ENCODE measurements around the gene GRAMD2B.
A peak's percentile ranks its signal among the peaks of the same experiment; 100 is the strongest.

GRAMD2B gene

DNA sequence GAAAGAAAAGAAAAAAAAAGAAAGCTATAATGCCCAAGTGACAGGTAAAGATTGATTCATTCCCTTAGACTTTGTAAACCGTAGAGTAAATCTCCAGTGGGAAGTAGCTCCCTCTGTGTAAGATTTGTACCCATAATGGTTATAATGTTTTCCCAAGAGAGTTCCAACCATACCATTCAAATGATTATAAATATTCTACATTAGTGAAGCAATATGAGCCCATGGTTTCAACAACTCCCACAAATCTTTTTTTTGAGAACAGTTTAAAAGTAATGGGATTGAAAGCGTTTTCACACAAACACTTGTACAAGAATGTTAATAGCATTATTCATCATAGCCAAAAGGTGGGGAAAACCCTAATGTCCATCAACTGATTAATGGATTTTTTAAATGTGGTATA lies 58.0 kb downstream of the GRAMD2B start:
- DNase-seq = peak; percentile 71

DNA sequence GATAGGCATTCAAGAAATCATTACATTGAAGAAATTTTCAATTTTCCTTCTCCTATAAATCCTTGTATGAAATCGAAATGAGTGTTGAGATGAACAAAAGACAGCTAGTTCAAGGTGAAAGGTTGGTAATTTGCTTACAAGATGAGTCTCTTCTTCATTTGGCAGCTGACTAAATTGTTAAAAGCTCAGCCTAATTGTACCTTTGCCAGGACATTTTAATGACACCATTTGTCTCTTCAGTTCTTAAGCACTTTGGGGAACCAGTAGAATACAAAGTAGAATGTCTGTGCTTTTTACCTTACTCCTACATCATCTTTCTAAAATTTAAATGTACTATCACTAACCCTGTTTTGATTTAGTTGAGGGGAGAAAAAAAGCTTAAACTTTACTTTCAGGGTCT lies 59.4 kb downstream of the GRAMD2B start:
- DNase-seq = no peak

DNA sequence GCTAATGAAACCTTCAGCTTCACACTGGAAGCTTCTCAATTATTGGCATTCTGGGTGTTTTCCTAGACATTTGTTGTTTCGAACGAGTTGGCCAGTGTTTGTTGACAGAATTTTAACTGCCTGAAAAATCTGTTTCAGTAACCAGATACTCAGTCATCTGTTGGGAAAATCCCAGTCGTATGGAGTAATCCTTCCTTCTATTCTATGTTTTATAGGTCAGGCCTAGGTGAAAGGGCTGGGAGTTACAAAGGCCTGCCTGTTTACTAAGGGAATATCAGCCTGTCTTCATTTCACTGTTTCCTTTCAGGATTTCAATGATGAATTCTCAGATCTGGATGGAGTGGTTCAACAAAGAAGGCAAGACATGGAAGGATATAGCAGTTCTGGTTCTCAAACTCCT lies 59.9 kb downstream of the GRAMD2B start:
- DNase-seq = no peak

DNA sequence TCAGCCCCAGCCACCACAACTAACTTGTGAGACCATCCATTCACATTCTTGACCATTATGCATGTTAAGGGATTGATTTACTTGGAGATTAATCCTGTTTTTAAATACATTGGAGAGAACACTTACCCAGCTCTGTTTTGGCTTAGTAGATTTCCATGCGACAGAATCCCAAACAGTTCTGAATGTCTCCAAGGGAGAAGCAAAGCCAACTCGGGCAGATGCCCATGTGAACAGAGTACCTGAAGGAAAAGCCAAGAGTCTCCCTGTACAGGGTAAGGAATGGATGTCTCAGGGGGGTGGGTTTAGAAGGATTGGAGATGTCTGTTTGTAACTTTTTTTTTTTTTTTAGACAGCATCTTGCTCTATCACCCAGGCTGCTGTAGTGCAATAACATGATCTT lies 61.0 kb downstream of the GRAMD2B start:
- DNase-seq = no peak

- no peak for DNase-seq
These were observed 63.1 kb downstream of the GRAMD2B start for GRCh38 chr5:126486332-126486731.

- no peak for DNase-seq
These were observed 64.4 kb downstream of the GRAMD2B start for GRCh38 chr5:126487596-126487995.

GRCh38 chr5:126488443-126489065 lies 65.3 kb downstream of the GRAMD2B start:
- no peak for DNase-seq

GRCh38 chr5:126490167-126490940 lies 67.1 kb downstream of the GRAMD2B start:
- DNase-seq = peak; percentile 88

GRCh38 chr5:126492939-126493338 lies 69.7 kb downstream of the GRAMD2B start:
- DNase-seq = no peak

DNA sequence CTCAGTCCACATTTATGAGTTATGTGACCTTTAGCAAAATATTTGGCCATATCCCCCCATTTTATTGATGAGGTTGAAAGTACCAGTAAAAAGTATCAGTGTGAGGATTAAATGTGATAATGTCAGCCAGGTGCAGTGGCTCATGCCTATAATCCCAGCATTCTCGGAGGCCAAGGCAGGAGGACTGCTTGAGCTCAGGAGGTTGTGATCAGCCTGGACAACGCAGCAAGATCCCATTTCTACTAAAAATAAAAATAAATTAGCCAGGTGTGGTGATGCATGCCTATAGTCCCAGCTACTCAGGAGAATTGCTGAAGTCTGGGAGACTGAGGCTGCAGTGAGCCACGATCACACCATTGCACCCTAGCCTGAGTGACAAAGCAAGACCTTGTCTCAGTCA lies 71.2 kb downstream of the GRAMD2B start:
- DNase-seq = no peak

DNA sequence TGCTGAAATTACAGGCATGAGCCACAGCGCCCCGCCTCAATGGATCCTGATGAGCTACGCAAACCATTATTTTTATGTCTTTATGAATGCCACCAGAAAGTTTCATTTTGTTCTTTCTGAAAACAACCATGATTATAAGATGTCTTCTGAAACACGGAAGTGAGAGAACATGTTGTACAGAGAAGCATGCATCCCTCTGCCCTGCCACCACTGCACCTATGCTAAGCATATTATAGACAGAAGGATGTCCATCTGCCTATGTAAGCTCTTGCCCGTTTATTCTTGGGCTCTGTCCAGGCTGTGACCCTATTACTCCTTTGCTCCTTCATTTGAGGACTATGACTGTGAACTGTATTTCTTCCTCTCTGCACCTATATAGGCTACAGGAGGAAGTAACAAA lies 74.3 kb downstream of the GRAMD2B start:
- no peak for DNase-seq

- no peak for DNase-seq
These were observed 76.1 kb downstream of the GRAMD2B start for GRCh38 chr5:126499278-126499677.

- peak; percentile 18 for DNase-seq
These were observed 76.7 kb downstream of the GRAMD2B start for GRCh38 chr5:126499853-126500342.

GRCh38 chr5:126501448-126501847 lies 78.2 kb downstream of the GRAMD2B start:
- DNase-seq = no peak

DNA sequence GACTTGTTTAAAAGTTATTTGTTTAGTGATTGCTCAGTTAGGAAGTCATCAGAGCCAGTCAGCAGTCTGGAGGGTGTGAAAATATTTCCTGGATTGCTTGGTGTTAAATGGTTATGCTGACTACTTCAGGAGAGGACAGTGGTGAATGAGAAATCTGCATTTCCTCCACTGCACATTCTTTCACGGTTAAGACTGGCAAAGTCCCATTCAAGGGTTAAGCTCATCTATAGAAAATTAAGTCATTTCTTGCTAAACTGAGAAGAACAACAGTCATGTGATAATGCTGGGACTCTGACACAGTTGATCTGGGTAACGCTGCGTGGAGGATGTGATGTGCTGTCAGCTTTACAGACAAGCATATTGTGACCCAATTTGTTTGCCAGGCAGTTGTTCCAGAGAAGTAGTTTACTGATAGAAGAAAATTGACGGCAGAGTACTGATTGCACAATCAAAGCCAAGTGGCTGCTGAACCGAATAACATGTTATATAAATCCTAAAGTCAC lies 80.4 kb downstream of the GRAMD2B start:
- DNase-seq = peak; percentile 76

GRCh38 chr5:126506079-126506478 lies 82.9 kb downstream of the GRAMD2B start:
- DNase-seq = no peak

GRCh38 chr5:126508251-126508961 lies 85.2 kb downstream of the GRAMD2B start:
- no peak for DNase-seq

GRCh38 chr5:126508962-126509279 lies 85.7 kb downstream of the GRAMD2B start:
- DNase-seq = peak; percentile 58

- no peak for DNase-seq
These were observed 86.1 kb downstream of the GRAMD2B start for GRCh38 chr5:126509339-126509738.

- DNase-seq = no peak
These were observed 88.8 kb downstream of the GRAMD2B start for GRCh38 chr5:126511961-126512360.

DNA sequence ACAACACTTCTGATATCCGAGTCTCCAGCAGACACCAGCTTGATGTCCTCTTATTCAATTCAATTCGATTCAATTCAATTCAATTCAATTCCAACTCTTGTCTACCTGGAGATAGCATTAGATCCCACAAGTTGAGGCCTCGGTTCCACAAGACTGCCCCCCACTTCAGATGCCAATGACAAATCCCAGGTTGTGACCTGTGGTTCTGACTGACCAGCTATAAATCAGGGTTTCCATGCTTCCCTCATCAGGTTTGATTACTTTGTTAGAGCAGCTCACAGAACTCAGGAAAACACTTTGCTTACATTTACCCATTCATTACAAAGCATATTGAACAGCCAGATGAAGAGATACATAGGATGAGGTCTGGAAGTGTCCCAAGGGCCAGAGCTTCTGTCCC lies 89.2 kb downstream of the GRAMD2B start:
- no peak for DNase-seq

- no peak for DNase-seq
These were observed 90.1 kb downstream of the GRAMD2B start for GRCh38 chr5:126513302-126513701.

DNA sequence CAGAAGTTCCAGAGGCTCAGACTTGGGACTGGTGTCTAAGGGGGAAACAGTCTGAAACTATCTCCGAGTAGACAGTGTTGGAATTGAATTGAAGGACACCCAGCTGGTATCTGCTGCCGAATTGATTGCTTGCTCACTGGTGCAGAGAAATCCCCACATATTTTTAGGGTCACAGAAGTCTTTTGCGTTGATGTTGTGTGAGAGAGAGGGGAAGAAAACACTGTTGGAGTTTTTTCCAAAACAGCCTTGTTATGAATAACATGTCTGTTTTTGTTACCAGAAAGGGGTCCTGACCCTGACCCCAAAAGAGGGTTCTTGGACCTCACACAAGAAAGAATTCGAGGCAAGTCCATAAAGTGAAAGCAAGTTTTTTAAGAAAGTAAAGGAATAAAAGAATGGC lies 90.5 kb downstream of the GRAMD2B start:
- DNase-seq = no peak

All from fibroblast of skin of scalp (primary cell).